AG10803 (cell line): ENCODE results near the gene SLC2A8.

Experiments used
- DNase-seq: peaks from one replicate; pipeline ENCODE4 v3.0.0; 2010; ENCODE audit warnings: low read depth
- H3K4me3 ChIP-seq: 2 replicates; pipeline ENCODE4 v1.5.1; 2011; ENCODE audit warnings: mild to moderate bottlenecking, low read length, control low read depth
- TF ChIP-seq, protein P1 (sequence below): conservative IDR thresholded peaks from 2 replicates; pipeline ENCODE4 v1.5.1; 2011; ENCODE audit warnings: mild to moderate bottlenecking, low read length, control low read depth, inconsistent platforms

The SLC2A8 gene

DNA sequence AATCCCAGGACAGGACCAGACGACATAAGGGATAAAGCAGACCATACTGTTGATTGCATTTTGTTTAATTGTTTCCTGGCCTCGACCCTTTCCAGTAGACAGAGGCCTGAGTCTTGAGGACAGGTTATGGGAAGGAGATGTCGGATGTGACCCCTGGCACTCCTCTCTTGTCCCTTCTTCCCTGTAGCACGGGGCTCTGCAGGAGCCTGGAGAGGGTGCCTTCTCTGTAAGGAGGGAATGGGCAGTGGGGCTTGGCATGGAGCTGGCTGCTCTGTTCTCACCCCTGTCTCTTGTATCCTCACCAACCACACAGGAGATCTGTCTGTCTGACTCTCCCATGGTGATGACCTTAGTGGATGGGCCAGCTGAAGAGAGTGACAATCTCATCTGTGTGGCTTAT lies 40.1 kb upstream of the SLC2A8 start:
- no peak overlapping the region for H3K4me3 ChIP-seq
- no peak for DNase-seq
- TF ChIP-seq, protein P1, sequence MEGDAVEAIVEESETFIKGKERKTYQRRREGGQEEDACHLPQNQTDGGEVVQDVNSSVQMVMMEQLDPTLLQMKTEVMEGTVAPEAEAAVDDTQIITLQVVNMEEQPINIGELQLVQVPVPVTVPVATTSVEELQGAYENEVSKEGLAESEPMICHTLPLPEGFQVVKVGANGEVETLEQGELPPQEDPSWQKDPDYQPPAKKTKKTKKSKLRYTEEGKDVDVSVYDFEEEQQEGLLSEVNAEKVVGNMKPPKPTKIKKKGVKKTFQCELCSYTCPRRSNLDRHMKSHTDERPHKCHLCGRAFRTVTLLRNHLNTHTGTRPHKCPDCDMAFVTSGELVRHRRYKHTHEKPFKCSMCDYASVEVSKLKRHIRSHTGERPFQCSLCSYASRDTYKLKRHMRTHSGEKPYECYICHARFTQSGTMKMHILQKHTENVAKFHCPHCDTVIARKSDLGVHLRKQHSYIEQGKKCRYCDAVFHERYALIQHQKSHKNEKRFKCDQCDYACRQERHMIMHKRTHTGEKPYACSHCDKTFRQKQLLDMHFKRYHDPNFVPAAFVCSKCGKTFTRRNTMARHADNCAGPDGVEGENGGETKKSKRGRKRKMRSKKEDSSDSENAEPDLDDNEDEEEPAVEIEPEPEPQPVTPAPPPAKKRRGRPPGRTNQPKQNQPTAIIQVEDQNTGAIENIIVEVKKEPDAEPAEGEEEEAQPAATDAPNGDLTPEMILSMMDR: no peak

DNA sequence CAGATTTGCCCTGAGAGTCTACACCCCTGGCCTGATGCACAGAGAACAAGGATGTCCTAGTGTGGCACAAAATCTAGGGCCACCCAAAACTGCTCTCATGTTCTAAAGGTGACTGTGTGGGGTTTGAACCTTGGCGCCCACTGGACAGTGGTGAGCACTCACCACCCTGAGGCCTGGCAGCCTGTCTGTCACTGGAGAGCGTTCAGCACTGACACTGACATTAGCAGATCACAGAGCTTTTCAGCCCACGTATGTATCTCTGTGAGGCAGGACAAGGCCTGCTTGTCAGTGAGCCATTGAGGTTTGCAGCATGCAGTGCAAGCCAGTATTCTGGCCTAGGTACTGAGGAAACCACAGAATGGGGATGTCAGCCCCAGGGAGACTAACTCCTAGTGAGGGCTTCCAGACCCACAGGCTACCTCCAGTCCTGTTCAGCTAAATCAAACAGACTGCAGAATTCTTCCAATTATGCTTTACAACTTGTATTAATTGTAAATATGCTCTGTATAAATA lies 38.9 kb upstream of the SLC2A8 start:
- no peak for DNase-seq
- H3K4me3 ChIP-seq: no peak overlapping the region
- TF ChIP-seq, protein P1: no peak

DNA sequence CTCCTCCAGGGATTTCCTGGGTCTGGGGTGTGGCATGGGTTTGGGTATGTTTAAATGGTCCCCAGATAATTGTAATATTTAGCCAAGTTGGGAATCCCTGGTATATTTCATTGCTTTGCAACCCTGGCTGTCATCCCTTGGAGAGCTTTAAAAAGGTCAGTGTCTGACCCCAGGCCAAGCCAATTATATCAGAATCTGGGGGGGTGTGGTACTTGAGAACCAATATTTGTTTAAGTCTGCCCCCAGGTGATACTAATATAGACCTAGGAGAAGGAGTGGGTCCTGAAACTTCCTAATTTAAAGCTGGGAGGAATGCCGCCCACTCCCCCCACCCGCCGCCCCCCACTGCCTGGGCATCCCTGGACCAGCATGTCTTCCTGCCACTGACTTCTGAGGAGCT lies 38.2 kb upstream of the SLC2A8 start:
- H3K4me3 ChIP-seq: no peak overlapping the region
- no peak for DNase-seq
- TF ChIP-seq, protein P1: no peak

DNA sequence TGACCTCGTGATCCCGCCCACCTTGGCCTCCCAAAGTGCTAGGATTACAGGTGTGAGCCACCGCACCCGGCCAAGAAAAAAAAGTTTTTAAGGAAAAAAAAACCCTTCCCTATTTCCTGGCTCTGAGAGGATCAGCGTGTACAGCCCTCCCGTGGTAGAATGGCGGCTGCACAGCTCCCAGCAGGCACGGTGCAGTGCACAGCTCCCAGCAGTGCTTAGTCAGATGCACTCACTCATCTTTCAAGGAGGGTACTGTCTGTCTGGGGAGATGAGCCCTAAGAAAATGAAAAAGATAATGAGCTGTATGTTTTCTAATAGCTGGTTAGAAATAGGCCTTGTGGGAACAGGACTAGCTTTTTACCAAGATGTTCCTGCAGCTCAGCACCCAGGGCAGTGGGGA lies 36.7 kb upstream of the SLC2A8 start:
- no peak for DNase-seq
- TF ChIP-seq, protein P1: peak; percentile 29
- no peak overlapping the region for H3K4me3 ChIP-seq

DNA sequence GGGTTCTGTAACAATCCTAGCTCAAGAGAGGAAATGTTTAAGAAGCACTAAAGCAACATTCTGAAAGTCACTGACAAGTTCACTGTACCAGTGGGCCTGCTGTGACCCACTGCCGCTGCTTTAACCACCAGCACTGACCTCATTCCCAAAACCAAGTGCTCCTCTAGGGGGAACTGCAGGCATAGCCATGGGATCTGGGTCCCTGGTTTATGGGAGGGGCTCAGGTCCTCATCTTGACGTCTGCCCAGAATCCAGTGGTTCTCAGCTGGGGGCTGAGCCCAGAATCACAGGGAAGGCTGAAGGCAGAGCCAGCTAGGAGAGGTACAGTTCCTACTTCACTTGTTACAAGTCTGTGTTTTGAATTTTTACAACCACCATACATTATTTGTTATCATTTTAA lies 36.1 kb upstream of the SLC2A8 start:
- no peak overlapping the region for H3K4me3 ChIP-seq
- DNase-seq: no peak
- TF ChIP-seq, protein P1: peak; percentile 11; the same call in 1 of the 2 replicates

DNA sequence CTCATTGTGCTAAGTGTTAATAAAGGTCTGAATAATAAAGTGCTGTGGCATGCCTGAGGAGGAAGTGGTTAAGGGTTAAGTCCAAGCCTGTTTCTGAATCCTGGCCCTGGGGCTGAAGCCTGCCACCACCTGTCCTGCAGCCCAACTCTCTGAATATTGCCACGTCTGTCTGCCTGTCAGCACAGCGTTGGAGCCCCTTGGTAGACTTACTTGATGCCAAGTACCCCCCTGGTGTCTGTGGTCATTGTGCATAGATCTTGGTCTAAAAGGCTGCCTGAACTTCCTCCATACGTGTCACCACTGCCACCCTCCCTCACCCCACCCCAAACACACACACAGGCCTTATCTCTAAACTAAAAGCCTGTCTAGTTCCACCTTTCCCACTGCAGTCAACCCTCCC lies 35.4 kb upstream of the SLC2A8 start:
- no peak for DNase-seq
- TF ChIP-seq, protein P1: no peak
- H3K4me3 ChIP-seq: no peak overlapping the region

DNA sequence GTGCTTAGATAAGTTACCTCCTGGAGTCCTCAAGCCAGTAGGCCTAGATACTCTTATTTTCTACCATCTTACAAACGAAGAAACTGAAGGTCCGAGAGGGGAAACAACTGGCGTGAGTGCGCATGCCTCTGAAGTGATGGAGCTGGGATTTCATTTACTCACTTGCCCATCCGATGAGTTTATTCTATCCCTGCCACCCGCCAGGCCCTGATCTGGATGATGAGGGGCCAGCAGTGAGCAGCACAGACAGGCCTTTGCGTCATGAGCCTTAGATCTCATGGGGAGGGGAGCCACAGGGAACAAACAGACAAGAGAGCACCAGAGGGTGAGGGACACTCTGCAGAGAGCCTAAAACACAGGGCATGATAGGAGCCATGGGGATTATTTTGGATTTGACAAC lies 34.1 kb upstream of the SLC2A8 start:
- H3K4me3 ChIP-seq: no peak overlapping the region
- no peak for DNase-seq
- TF ChIP-seq, protein P1: no peak
